H9 (cell line): ENCODE measurements around the gene CAMTA2. TPM values are rescaled to one million over a fixed set of nuclear protein-coding genes. Genes with fewer than 3 reads are reported as not detected.

ENCODE experiments used
- DNase-seq: peaks from one replicate; pipeline ENCODE4 v3.0.0-alpha.2; 2017
- H2AFZ ChIP-seq: one replicate; pipeline ENCODE4 v1.6.1; 2013; ENCODE audit warnings: mild to moderate bottlenecking, low read length, control low read depth, moderate library complexity
- H2AK5ac ChIP-seq: 2 replicates; pipeline ENCODE4 v1.6.1; 2013; ENCODE audit warnings: low read length, control low read depth, mixed read lengths; ENCODE audit not compliant: insufficient read length
- H2BK120ac ChIP-seq: one replicate; pipeline ENCODE4 v1.6.1; 2013; ENCODE audit warnings: low read depth, mild to moderate bottlenecking, low read length, control low read depth, inconsistent platforms; ENCODE audit not compliant: poor library complexity, severe bottlenecking
- H2BK12ac ChIP-seq: 2 replicates; pipeline ENCODE4 v1.6.1; 2013; ENCODE audit warnings: low read length, control low read depth, mixed read lengths, low read depth; ENCODE audit not compliant: insufficient read length
- H2BK15ac ChIP-seq: 2 replicates; pipeline ENCODE4 v1.6.1; 2013; ENCODE audit warnings: low read depth, low read length, control low read depth
- H2BK20ac ChIP-seq: one replicate; pipeline ENCODE4 v1.6.1; 2013; ENCODE audit warnings: low read depth, mild to moderate bottlenecking, low read length, control low read depth, inconsistent platforms; ENCODE audit not compliant: poor library complexity, severe bottlenecking
- H2BK5ac ChIP-seq: 2 replicates; pipeline ENCODE4 v1.6.1; 2013; ENCODE audit warnings: low read length, control low read depth, mixed read lengths; ENCODE audit not compliant: insufficient read length
- H3K14ac ChIP-seq: 2 replicates; pipeline ENCODE4 v1.6.1; 2013; ENCODE audit warnings: low read length, control low read depth; ENCODE audit not compliant: insufficient read depth
- H3K18ac ChIP-seq: 2 replicates; pipeline ENCODE4 v1.6.1; 2013; ENCODE audit warnings: low read depth, mild to moderate bottlenecking, mixed read lengths, low read length, control low read depth; ENCODE audit not compliant: insufficient read length
- H3K23ac ChIP-seq: 2 replicates; pipeline ENCODE4 v1.6.1; 2013; ENCODE audit warnings: low read length, control low read depth, mixed read lengths, low read depth; ENCODE audit not compliant: insufficient read length
- H3K23me2 ChIP-seq: 2 replicates; pipeline ENCODE4 v1.6.1; 2013; ENCODE audit warnings: low read depth, mild to moderate bottlenecking, mixed read lengths, low read length, control low read depth; ENCODE audit not compliant: insufficient read length, poor library complexity, severe bottlenecking
- H3K27ac ChIP-seq: 2 replicates; pipeline ENCODE4 v1.5.1; 2013; ENCODE audit warnings: low read length, control low read depth, mixed read lengths, low read depth; ENCODE audit not compliant: insufficient read length
- H3K27me3 ChIP-seq: 2 replicates; pipeline ENCODE4 v1.6.1; 2013; ENCODE audit warnings: low read length, control low read depth, inconsistent platforms; ENCODE audit not compliant: insufficient read depth
- H3K4ac ChIP-seq: 2 replicates; pipeline ENCODE4 v1.6.1; 2013; ENCODE audit warnings: low read depth, mild to moderate bottlenecking, control low read depth, inconsistent platforms, low read length, moderate library complexity
- H3K4me1 ChIP-seq: 2 replicates; pipeline ENCODE4 v1.6.1; 2013; ENCODE audit warnings: low read length, control low read depth, inconsistent platforms; ENCODE audit not compliant: insufficient read depth
- H3K4me2 ChIP-seq: 2 replicates; pipeline ENCODE4 v1.6.1; 2013; ENCODE audit warnings: low read length, control low read depth, mixed read lengths; ENCODE audit not compliant: insufficient read length, insufficient read depth
- H3K56ac ChIP-seq: 2 replicates; pipeline ENCODE4 v1.6.1; 2013; ENCODE audit warnings: low read depth, mild to moderate bottlenecking, mixed read lengths, low read length, control low read depth; ENCODE audit not compliant: insufficient read length
- H3K79me1 ChIP-seq: 2 replicates; pipeline ENCODE4 v1.6.1; 2013; ENCODE audit warnings: low read depth, mild to moderate bottlenecking, moderate library complexity, low read length, control low read depth, inconsistent platforms; ENCODE audit not compliant: insufficient read depth, poor library complexity, severe bottlenecking
- H3K79me2 ChIP-seq: 2 replicates; pipeline ENCODE4 v1.6.1; 2013; ENCODE audit warnings: low read length, control low read depth, inconsistent platforms; ENCODE audit not compliant: insufficient read depth
- H3K9ac ChIP-seq: 2 replicates; pipeline ENCODE4 v1.6.1; 2013; ENCODE audit warnings: low read length, control low read depth, mixed read lengths; ENCODE audit not compliant: insufficient read length; ENCODE audit errors: extremely low read depth
- H3K9me3 ChIP-seq: one replicate; pipeline ENCODE4 v1.6.1; 2013; ENCODE audit warnings: low read depth, low read length, inconsistent platforms; ENCODE audit not compliant: control insufficient read depth
- H3T11ph ChIP-seq: one replicate; pipeline ENCODE4 v1.6.1; 2013; ENCODE audit warnings: mild to moderate bottlenecking, low read length, control low read depth, inconsistent platforms
- H4K20me1 ChIP-seq: one replicate; pipeline ENCODE4 v1.6.1; 2013; ENCODE audit not compliant: control insufficient read depth, insufficient read length, insufficient read depth
- H4K5ac ChIP-seq: 2 replicates; pipeline ENCODE4 v1.6.1; 2013; ENCODE audit warnings: low read depth, mild to moderate bottlenecking, mixed read lengths, low read length, control low read depth; ENCODE audit not compliant: insufficient read length
- H4K8ac ChIP-seq: replicated peaks from 2 replicates; pipeline ENCODE4 v1.6.1; 2013; ENCODE audit warnings: low read length, control low read depth, mixed read lengths, low read depth; ENCODE audit not compliant: insufficient read length
- H4K91ac ChIP-seq: 2 replicates; pipeline ENCODE4 v1.6.1; 2013; ENCODE audit warnings: low read depth, mild to moderate bottlenecking, moderate library complexity, mixed read lengths, low read length, control low read depth; ENCODE audit not compliant: insufficient read length
- H3K27ac Mint-ChIP-seq, 3 experiments: 2 replicates in 2 of 3; 3 replicates in 1 of 3; pipeline ENCODE4 v1.8.0; 2020 to 2021; ENCODE audit warnings: mixed read lengths in 3 of 3, mild to moderate bottlenecking in 1 of 3, moderate library complexity in 1 of 3
- H3K27me3 Mint-ChIP-seq: 2 replicates; pipeline ENCODE4 v1.8.0; 2021; ENCODE audit warnings: low read depth, mild to moderate bottlenecking, moderate library complexity, mixed read lengths
- H3K36me3 Mint-ChIP-seq, 3 experiments: 2 replicates in 2 of 3; 3 replicates in 1 of 3; pipeline ENCODE4 v1.8.0; 2020 to 2021; ENCODE audit warnings: low read depth in 3 of 3, mixed read lengths in 3 of 3; ENCODE audit not compliant: insufficient read depth in 1 of 3
- H3K4me1 Mint-ChIP-seq, 2 experiments: 2 replicates each; pipeline ENCODE4 v1.8.0; 2020; ENCODE audit warnings: mixed read lengths in 2 of 2
- H3K4me3 Mint-ChIP-seq, 2 experiments: 2 replicates in 1 of 2; 3 replicates in 1 of 2; pipeline ENCODE4 v1.8.0; 2020 to 2021; ENCODE audit warnings: mild to moderate bottlenecking in 2 of 2, mixed read lengths in 2 of 2, moderate library complexity in 1 of 2
- H3K9me3 Mint-ChIP-seq, 2 experiments: 2 replicates in 1 of 2; 3 replicates in 1 of 2; pipeline ENCODE4 v1.8.0; 2020; ENCODE audit warnings: mild to moderate bottlenecking in 2 of 2, mixed read lengths in 2 of 2, moderate library complexity in 1 of 2
- WGBS: extraction: QIAGEN DNeasy Blood & Tissue Kit; methylation state at CpG from one replicate; pipeline ENCODE4 v1.1.7; 2013; ENCODE audit warnings: missing lambda C conversion rate, low lambda C conversion rate, mixed read lengths; ENCODE audit not compliant: insufficient read length; ENCODE audit errors: extremely low coverage; 5-methylcytosine and 5-hydroxymethylcytosine counted together
- total RNA-seq: library from RNA; stranded (reverse); gene quantifications from 2 replicates; pipeline ENCODE4 v1.2.1, GENCODE V29; 2021
- TF ChIP-seq, protein P1 (sequence below): fragments of 200-600 bp; sonication (generic); conservative IDR thresholded peaks from 3 replicates; pipeline ENCODE4 v1.8.0; 2021; ENCODE audit warnings: antibody characterized with exemption, mild to moderate bottlenecking

The CAMTA2 gene
- total RNA-seq, 1 experiment from 2014 or later = 15.6 TPM

GRCh38 chr17:4921320-4921719, 66.2 kb downstream of the CAMTA2 start:
- Histone ChIP-seq H3K9me3 (no peaks in the 10 kb centered on the region), H3K4me1 (peaks cover 3% of the 10 kb centered on the region; the same call in 1 of the 2 replicates), H3K14ac (no peak overlapping the region), H2AK5ac (no peak overlapping the region), H3K9ac (no peak overlapping the region), H3K4me2 (no peak overlapping the region), H3K4ac (no peak overlapping the region), H3K56ac (no peak overlapping the region), H2BK12ac (no peak overlapping the region), H3K23me2 (no peaks in the 10 kb centered on the region), H4K5ac (no peak overlapping the region), H4K8ac (no peak overlapping the region), H2BK120ac (no peak overlapping the region), H4K20me1 (no peaks in the 10 kb centered on the region), H3K27me3 (no peaks in the 10 kb centered on the region), H3K27ac (no peak overlapping the region), H3K79me1 (no peaks in the 10 kb centered on the region), H2BK5ac (no peak overlapping the region), H2BK20ac (no peak overlapping the region), H2AFZ (no peak overlapping the region), H3K23ac (no peak overlapping the region), H4K91ac (no peak overlapping the region), H2BK15ac (no peak overlapping the region), H3K79me2 (no peaks in the 10 kb centered on the region), H3K18ac (no peak overlapping the region), H3T11ph (no peak overlapping the region)
- H3K36me3 Mint-ChIP-seq = no peaks in the 10 kb centered on the region
- no CpG with 5 or more reads among the region's 4 CpGs for WGBS
- TF ChIP-seq, protein P1, sequence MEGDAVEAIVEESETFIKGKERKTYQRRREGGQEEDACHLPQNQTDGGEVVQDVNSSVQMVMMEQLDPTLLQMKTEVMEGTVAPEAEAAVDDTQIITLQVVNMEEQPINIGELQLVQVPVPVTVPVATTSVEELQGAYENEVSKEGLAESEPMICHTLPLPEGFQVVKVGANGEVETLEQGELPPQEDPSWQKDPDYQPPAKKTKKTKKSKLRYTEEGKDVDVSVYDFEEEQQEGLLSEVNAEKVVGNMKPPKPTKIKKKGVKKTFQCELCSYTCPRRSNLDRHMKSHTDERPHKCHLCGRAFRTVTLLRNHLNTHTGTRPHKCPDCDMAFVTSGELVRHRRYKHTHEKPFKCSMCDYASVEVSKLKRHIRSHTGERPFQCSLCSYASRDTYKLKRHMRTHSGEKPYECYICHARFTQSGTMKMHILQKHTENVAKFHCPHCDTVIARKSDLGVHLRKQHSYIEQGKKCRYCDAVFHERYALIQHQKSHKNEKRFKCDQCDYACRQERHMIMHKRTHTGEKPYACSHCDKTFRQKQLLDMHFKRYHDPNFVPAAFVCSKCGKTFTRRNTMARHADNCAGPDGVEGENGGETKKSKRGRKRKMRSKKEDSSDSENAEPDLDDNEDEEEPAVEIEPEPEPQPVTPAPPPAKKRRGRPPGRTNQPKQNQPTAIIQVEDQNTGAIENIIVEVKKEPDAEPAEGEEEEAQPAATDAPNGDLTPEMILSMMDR = no peak
- peaks cover 7% of the 10 kb centered on the region in 2 experiments for H3K4me1 Mint-ChIP-seq
- H3K27me3 Mint-ChIP-seq = no peaks in the 10 kb centered on the region
- no peaks in the 10 kb centered on the region for H3K9me3 Mint-ChIP-seq
- H3K4me3 Mint-ChIP-seq = no peak overlapping the region
- no peak overlapping the region for H3K27ac Mint-ChIP-seq
- no peak for DNase-seq
